SU-DHL-6 (cell line): Measurements from ENCODE around the gene RASGRP1.

ENCODE experiments used
- H2AFZ ChIP-seq: fragments of 200-600 bp; sonication (generic); 2 replicates; pipeline ENCODE4 v1.6.1; 2014; ENCODE audit warnings: low read depth, mild to moderate bottlenecking, moderate library complexity, mixed read lengths, antibody characterized with exemption, low read length; ENCODE audit not compliant: severe bottlenecking
- H3F3A ChIP-seq: fragments of 200-600 bp; shearing (Covaris generic); 2 replicates; pipeline ENCODE4 v1.6.0; 2016; ENCODE audit warnings: antibody characterized with exemption, mild to moderate bottlenecking; ENCODE audit not compliant: insufficient read depth
- H3K27ac ChIP-seq: fragments of 200-600 bp; sonication (generic); 2 replicates; pipeline ENCODE4 v1.5.1; 2016; ENCODE audit warnings: low read depth, mild to moderate bottlenecking, low read length, moderate library complexity, mixed read lengths
- H3K27me3 ChIP-seq: fragments of 200-600 bp; sonication (generic), shearing (Covaris generic); 2 replicates; pipeline ENCODE4 v1.6.0; 2014; ENCODE audit warnings: mild to moderate bottlenecking, low read length
- H3K36me3 ChIP-seq: fragments of 200-600 bp; sonication (generic); 2 replicates; pipeline ENCODE4 v1.6.1; 2014; ENCODE audit warnings: mild to moderate bottlenecking, low read length, mixed read lengths
- H3K4me2 ChIP-seq: fragments of 300-600, 200-600 bp; shearing (Covaris generic), sonication (generic); 2 replicates; pipeline ENCODE4 v1.6.0; 2014; ENCODE audit warnings: low read length, low read depth, mild to moderate bottlenecking; ENCODE audit not compliant: poor library complexity, severe bottlenecking
- H3K4me3 ChIP-seq: fragments of 200-600 bp; sonication (generic); 2 replicates; pipeline ENCODE4 v1.5.1; 2014; ENCODE audit warnings: antibody characterized with exemption, low read length, mild to moderate bottlenecking, mixed read lengths; ENCODE audit not compliant: insufficient read depth, poor library complexity, severe bottlenecking
- H3K79me2 ChIP-seq: fragments of 200-600 bp; sonication (generic); 2 replicates; pipeline ENCODE4 v1.6.1; 2014; ENCODE audit warnings: mild to moderate bottlenecking, low read length, moderate library complexity; ENCODE audit not compliant: insufficient read depth
- H3K9ac ChIP-seq: fragments of 200-600 bp; sonication (generic); 2 replicates; pipeline ENCODE4 v1.7.0; 2014; ENCODE audit warnings: mild to moderate bottlenecking, low read length
- H3K9me2 ChIP-seq: fragments of 200-600 bp; sonication (generic); replicated peaks from 2 replicates; pipeline ENCODE4 v1.6.1; 2014; ENCODE audit warnings: low read length; ENCODE audit not compliant: insufficient read depth
- H3K9me3 ChIP-seq: fragments of 200-600 bp; sonication (generic); 2 replicates; pipeline ENCODE4 v1.6.1; 2014; ENCODE audit warnings: low read length, mixed read lengths; ENCODE audit not compliant: insufficient read depth
- H4K20me1 ChIP-seq: fragments of 200-600 bp; sonication (generic); 2 replicates; pipeline ENCODE4 v1.6.1; 2014; ENCODE audit warnings: low read depth, mild to moderate bottlenecking, antibody characterized with exemption, low read length, moderate library complexity, mixed read lengths
- CTCF ChIP-seq: fragments of 200-600 bp; sonication (generic); IDR thresholded peaks from one replicate; pipeline ENCODE4 v1.5.1; 2017; ENCODE audit warnings: antibody characterized with exemption, mild to moderate bottlenecking, low read length, moderate library complexity; ENCODE audit not compliant: insufficient read depth, poor library complexity, severe bottlenecking
- EZH2phosphoT487 ChIP-seq: fragments of 200-600 bp; sonication (generic), shearing (Covaris generic); conservative IDR thresholded peaks from 2 replicates; pipeline ENCODE4 v1.6.1; 2018; ENCODE audit warnings: mild to moderate bottlenecking, antibody characterized with exemption, low read length, moderate library complexity, mixed read lengths

The RASGRP1 gene

GRCh38 chr15:38540510-38540909 lies 24.1 kb downstream of the RASGRP1 start:
- H3K9ac ChIP-seq = no peak overlapping the region
- TF ChIP-seq CTCF (no peak), EZH2phosphoT487 (no peak)
- H2AFZ ChIP-seq = no peak overlapping the region
- no peak overlapping the region for H3K4me2 ChIP-seq
- H3F3A ChIP-seq = no peaks in the 10 kb centered on the region
- no peak overlapping the region for H3K27ac ChIP-seq
- H3K79me2 ChIP-seq = no peaks in the 10 kb centered on the region
- H4K20me1 ChIP-seq = no peaks in the 10 kb centered on the region
- H3K36me3 ChIP-seq = no peaks in the 10 kb centered on the region
- H3K9me2 ChIP-seq = no peaks in the 10 kb centered on the region
- H3K27me3 ChIP-seq = no peaks in the 10 kb centered on the region
- H3K9me3 ChIP-seq = no peaks in the 10 kb centered on the region
- no peak overlapping the region for H3K4me3 ChIP-seq

GRCh38 chr15:38539008-38539343 lies 25.6 kb downstream of the RASGRP1 start:
- no peaks in the 10 kb centered on the region for H3K9me2 ChIP-seq
- H3K36me3 ChIP-seq = no peaks in the 10 kb centered on the region
- no peak overlapping the region for H2AFZ ChIP-seq
- H3K9me3 ChIP-seq = no peaks in the 10 kb centered on the region
- no peak overlapping the region for H3K4me3 ChIP-seq
- H4K20me1 ChIP-seq = no peaks in the 10 kb centered on the region
- H3K79me2 ChIP-seq = no peaks in the 10 kb centered on the region
- H3K27me3 ChIP-seq = no peaks in the 10 kb centered on the region
- TF ChIP-seq CTCF = no peak
- no peak for TF ChIP-seq EZH2phosphoT487
- no peak overlapping the region for H3K9ac ChIP-seq
- no peak overlapping the region for H3K27ac ChIP-seq
- H3K4me2 ChIP-seq = no peak overlapping the region
- no peaks in the 10 kb centered on the region for H3F3A ChIP-seq

GRCh38 chr15:38538328-38539007 lies 26.1 kb downstream of the RASGRP1 start:
- no peaks in the 10 kb centered on the region for H3F3A ChIP-seq
- H4K20me1 ChIP-seq = no peaks in the 10 kb centered on the region
- no peak overlapping the region for H3K4me2 ChIP-seq
- TF ChIP-seq EZH2phosphoT487 (no peak), CTCF (no peak)
- no peak overlapping the region for H2AFZ ChIP-seq
- no peak overlapping the region for H3K9ac ChIP-seq
- H3K27ac ChIP-seq = no peak overlapping the region
- no peak overlapping the region for H3K4me3 ChIP-seq
- H3K9me2 ChIP-seq = no peaks in the 10 kb centered on the region
- no peaks in the 10 kb centered on the region for H3K79me2 ChIP-seq
- H3K9me3 ChIP-seq = no peaks in the 10 kb centered on the region
- no peaks in the 10 kb centered on the region for H3K27me3 ChIP-seq
- no peaks in the 10 kb centered on the region for H3K36me3 ChIP-seq
